Measurements from ENCODE around the gene CLTB.
"Not testable (repeated sequence)": the region's sequence is repeated elsewhere in the genome, so short reads cannot be mapped to it uniquely, and the experiment has no call there.

The CLTB gene

GRCh38 chr5:176426876-176427275, 10.5 kb upstream of the CLTB start:
- no peak for DNase-seq

- no peak for DNase-seq
Observed at GRCh38 chr5:176425791-176426190, 9.5 kb upstream of the CLTB start.

GRCh38 chr5:176425138-176425537, 8.8 kb upstream of the CLTB start:
- no peak for DNase-seq

- DNase-seq: no peak
Observed at GRCh38 chr5:176424181-176424580, 7.8 kb upstream of the CLTB start.

GRCh38 chr5:176420972-176421544, 4.7 kb upstream of the CLTB start:
- DNase-seq: no peak

GRCh38 chr5:176420086-176420485, 3.7 kb upstream of the CLTB start:
- DNase-seq: no peak

GRCh38 chr5:176418251-176418650, 1.9 kb upstream of the CLTB start:
- DNase-seq: no peak

GRCh38 chr5:176416965-176417364, 626 bp upstream of the CLTB start:
- DNase-seq: no peak

GRCh38 chr5:176415240-176415951, 943 bp downstream of the CLTB start:
- DNase-seq: no peak

GRCh38 chr5:176414704-176415103, 1.6 kb downstream of the CLTB start:
- DNase-seq: no peak

GRCh38 chr5:176413709-176414191, 2.6 kb downstream of the CLTB start:
- no peak for DNase-seq

- DNase-seq: no peak
Observed at GRCh38 chr5:176413255-176413565, 3.1 kb downstream of the CLTB start.

- DNase-seq: no peak
Observed at GRCh38 chr5:176412517-176413254, 3.7 kb downstream of the CLTB start.

GRCh38 chr5:176410486-176411180, 5.7 kb downstream of the CLTB start:
- no peak for DNase-seq

- DNase-seq: no peak
Observed at GRCh38 chr5:176409765-176410164, 6.6 kb downstream of the CLTB start.

- DNase-seq: no peak
Observed at GRCh38 chr5:176408590-176408989, 7.7 kb downstream of the CLTB start.

- not testable (repeated sequence) for DNase-seq
Observed at GRCh38 chr5:176408252-176408573, 8.1 kb downstream of the CLTB start.

GRCh38 chr5:176407456-176408251, 8.7 kb downstream of the CLTB start:
- DNase-seq: no peak

- DNase-seq: no peak
Observed at GRCh38 chr5:176406436-176407052, 9.8 kb downstream of the CLTB start.

- DNase-seq: no peak
Observed at GRCh38 chr5:176405656-176406435, 10.5 kb downstream of the CLTB start.

Data from NCI-H1092 treated with DMSO at 0.1 percent for 48 hours (cell line).